ENCODE data around the gene ATP1A1.

The ATP1A1 gene

DNA sequence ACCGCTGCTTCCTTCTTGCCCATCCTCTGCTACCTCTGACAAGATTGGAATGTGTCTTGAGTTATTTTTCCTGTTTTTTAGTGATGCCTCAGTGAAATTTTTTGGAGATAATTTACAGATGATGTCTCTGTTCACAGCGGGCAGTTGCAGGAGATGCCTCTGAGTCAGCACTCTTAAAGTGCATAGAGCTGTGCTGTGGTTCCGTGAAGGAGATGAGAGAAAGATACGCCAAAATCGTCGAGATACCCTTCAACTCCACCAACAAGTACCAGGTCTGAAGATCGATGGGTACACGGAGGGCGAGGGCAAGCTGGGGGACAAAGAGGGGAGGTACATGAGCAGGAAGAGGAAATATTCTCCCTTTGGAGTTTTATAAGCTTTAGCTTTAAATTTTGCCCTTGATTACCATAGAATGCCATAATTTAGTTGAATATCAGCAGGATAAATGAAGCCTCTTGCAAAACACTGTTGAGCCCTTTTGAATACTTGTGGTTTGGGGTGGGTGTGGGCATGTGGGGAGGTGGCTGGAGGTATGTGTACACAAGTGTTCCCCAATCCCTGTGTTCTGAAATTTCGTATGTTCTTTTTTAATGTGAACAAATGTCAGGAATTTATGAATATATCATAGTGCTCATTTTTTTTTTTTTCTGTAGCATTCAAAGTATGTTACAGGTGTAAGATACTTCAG lies 19.8 kb downstream of the ATP1A1 start:
- no peak for DNase-seq

DNA sequence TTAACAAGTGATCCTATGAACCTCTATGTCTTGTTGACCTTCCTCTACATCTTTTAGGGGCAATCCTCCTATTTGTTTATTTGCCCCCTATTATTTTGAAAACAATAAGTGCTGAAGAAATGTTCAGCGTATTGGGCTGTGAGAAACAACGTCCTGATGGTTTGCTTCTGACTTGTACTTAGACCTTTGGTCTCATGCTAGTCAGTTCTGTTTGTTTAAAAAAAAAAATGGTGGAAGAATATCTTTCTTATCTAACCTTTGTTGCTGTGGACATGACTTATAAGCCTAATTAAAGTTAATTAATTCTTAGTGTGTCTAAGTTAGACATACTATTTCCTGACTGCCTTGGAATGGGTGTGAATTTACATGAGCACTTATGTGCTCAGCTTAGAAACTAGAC lies 20.7 kb downstream of the ATP1A1 start:
- DNase-seq, result no peak

DNA sequence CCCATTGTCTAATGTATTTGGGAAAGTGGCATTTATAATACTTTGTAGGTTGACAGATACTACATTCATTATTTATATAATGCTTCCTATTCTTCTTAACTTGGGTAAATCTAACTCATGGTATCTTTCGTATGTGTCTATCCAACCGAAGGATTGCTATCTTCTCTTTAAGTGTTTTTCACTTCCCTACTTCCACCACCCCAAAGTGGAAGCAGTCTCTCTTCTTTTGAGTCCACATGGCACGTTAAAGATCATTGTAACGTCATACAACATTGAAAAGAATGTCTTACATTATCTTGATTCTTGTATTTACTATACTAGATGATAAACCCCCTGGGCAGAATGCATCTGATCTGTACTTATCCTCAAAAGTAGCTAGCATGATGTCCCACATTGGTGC lies 21.2 kb downstream of the ATP1A1 start:
- DNase-seq, result no peak

DNA sequence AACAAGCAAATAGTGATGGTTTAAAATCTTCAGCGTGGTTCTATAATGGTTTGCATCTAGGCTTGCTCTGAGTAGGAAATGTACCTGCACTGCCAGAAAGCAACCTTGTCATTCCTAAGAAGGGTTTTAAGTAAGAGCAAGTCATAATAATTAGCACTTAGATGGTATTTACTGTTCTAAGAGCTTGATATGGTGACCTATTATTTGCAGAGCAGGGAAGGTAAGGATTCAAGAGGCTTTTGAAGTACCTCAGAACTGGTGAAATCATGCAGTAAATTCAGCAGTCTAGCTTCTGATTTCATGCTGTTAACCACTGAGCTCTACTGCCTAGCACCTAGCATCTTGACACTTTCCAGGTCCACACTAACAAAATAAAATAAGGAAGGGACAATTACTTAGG lies 23.7 kb downstream of the ATP1A1 start:
- DNase-seq, result no peak

DNA sequence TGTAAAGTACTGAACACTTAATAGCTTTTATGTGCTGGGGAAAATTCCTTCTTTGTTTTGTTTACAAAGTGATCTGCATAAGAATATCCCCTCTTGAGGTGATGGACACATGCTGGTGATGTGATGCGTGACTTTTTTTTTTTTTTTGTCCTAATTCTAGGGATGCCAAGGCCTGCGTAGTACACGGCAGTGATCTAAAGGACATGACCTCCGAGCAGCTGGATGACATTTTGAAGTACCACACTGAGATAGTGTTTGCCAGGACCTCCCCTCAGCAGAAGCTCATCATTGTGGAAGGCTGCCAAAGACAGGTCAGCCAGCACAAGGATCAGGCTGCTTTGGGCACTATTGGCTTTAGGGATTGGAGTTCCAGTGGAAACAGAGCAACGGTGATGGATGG lies 24.7 kb downstream of the ATP1A1 start:
- no peak for DNase-seq

DNA sequence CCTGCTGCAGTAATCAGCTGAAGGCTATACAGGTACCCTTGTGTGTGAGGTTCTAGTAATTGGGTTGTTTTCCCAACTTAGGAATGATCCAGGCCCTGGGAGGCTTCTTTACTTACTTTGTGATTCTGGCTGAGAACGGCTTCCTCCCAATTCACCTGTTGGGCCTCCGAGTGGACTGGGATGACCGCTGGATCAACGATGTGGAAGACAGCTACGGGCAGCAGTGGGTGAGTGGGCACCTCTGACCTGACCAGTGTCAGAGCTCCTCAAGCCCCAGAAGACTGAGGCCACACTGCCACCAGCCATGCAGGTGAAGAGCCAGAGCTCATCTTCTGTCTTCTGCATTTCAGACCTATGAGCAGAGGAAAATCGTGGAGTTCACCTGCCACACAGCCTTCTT lies 27.7 kb downstream of the ATP1A1 start:
- no peak for DNase-seq

DNA sequence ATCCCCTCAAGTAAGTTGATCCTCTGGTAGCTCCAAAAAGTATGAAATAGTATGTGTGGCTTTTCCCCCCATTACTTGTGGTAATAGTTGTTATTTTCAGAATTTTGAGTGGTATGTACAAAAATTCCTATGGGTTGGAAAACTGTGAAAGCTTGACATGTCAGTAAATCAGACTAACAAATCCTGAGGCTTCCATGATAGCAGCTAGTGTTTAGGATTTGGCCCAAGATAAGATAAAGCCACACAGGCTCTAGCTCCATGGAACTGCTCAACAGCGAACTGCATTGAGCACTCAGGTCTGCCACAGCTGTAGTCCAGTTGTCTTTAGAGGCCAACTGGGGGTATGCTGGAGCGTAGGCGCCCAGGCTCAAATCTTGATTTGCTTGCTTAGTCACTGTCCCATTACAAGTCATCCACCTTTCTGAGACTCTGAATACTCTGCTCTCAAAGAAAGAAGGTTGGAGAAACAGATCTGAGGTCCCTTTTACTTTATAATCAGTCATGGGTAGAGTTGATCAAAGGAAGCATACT lies 28.7 kb downstream of the ATP1A1 start:
- no peak for DNase-seq

DNA sequence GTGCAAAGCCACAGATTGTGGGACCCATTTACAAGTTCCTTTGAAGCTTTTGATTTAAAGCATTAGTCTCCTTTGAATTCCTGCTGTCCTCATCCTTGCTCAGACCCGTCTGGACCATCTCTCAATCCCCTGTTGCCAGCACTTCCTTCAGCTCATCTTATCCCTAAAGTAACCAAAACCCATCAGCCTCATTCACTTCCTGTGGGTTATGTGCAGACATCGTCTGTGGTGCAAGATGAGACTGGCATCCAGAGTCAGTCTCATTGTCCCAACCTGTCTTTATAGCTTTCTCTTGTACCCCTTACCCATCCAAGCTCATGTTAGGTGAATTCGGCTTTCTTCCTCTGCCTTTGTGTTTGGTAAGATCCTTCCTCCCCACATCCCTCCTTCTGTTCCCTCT lies 29.3 kb downstream of the ATP1A1 start:
- no peak for DNase-seq

DNA sequence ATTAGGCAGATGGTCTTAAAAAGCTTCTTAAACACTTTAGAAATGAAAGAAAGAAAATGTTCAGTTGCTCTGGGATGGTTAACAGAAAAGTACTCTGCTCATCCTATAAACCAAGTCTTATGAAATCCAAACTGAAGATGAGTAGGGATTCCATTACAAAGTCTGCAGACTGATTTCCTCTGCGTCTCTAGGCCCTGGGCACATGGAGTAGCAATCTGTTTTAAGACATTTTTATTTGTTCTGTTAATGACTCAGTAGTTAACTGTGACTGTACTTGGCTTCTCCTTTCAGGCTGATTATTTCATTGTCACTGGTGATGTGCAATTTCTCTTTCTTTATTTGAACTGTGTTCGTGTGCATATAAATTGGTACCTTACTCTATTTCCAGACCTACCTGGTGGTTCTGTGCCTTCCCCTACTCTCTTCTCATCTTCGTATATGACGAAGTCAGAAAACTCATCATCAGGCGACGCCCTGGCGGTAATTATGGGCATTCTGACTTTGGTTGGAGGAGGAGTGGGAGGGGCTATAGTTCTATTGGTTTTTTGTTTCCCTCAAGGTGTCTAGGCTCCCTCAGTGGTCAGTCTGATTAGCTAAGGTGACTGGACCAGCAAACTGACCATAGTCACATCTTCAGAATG lies 30.6 kb downstream of the ATP1A1 start:
- DNase-seq, result no peak

DNA sequence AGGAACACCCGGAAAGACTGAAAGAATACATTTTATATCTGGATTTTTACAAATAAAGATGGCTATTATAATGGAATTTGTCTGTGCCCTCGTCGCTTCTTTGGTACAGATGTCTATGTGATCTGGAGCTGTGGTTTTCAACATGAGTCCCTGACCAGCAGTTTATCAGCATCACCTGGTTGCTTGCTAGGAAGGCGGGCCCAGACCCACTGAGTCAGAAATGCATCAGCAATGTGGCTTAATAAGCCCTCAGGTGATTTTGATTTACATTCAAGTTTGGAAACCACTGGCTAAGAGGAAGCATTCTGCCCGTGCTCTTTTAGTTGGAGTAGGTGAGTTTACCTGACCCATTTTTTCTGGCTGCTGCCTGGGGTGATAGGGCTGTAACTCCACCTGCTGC lies 31.7 kb downstream of the ATP1A1 start:
- DNase-seq, result no peak

DNA sequence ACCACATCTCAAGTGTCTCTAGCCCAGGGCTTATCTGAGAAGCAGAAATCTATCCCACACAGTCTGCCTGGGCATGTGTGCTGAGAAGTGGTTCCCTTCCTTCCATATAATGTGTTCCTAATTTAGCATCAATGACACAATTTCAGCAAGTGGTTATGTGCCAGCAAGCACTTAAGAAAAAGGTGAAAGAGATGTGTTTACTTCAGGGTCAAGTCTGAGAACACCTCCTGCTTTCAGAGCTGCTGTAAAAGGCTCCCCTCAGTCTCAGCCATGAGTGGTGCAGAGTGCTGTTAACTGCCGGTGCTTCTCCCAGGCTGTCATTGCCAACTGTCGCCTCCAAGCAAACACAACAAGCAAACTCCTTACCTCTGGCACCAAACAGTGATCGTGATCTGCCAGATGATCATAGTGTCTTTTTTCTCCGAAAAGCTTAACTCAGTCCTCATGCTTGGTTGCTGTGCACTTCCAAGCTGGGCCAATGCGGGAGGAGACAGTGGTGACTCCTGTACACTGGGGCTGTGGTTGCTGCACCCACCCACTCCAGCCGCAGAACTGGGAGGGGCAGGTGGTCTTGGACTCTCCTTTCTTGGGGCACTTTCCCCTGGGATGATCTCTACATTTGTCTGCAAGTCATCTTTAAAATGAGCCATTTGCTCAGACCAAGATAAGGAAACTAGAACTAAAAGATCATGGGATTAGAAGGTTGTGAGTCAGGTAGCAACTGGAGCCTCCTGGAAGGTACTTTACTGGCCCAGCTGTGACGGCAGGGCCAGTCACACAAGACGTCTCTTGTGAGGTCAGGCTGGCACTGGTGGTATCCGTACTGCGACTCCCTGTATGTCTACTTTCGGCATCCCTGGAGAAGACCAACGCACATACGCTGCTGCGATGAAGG lies 32.4 kb downstream of the ATP1A1 start:
- no peak for DNase-seq

DNA sequence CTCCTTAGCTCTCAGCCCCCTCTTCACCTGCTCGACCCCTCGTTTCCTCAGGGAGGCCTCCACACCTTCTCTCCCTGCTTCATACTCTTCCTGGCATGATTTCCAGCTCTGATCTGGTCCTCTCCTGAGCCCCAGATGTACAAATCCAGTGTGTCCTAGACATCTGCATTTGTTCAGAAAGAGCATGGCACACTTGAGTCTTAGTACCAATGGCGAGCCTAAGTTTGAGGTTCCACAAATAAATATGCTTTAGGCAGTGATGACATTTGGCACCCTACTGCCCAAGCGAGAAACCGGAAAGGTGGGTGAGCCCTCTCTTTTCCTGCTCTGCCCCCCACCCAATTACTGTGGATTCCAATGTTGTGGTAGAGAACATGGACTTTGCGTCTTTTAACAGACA lies 34.0 kb downstream of the ATP1A1 start:
- DNase-seq, result no peak

DNA sequence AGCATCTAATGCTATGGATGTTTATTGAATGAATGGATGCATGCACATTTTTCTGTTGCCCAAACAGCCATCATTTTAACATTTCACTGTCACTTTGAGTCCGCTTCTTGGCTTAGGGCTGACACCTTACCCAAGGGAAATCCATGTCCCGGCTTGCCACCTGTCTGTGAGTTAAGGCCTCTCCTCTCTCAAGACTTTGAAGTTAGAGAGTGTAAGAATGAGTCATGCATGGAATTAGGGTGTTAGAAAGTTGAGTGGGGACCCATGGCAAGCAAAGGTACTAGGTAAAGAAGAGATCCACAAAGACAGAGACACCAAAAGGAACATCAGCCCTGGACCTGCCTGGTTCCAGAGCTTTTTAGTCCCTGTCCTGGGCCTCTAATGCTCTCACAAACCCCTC lies 35.1 kb downstream of the ATP1A1 start:
- no peak for DNase-seq

DNA sequence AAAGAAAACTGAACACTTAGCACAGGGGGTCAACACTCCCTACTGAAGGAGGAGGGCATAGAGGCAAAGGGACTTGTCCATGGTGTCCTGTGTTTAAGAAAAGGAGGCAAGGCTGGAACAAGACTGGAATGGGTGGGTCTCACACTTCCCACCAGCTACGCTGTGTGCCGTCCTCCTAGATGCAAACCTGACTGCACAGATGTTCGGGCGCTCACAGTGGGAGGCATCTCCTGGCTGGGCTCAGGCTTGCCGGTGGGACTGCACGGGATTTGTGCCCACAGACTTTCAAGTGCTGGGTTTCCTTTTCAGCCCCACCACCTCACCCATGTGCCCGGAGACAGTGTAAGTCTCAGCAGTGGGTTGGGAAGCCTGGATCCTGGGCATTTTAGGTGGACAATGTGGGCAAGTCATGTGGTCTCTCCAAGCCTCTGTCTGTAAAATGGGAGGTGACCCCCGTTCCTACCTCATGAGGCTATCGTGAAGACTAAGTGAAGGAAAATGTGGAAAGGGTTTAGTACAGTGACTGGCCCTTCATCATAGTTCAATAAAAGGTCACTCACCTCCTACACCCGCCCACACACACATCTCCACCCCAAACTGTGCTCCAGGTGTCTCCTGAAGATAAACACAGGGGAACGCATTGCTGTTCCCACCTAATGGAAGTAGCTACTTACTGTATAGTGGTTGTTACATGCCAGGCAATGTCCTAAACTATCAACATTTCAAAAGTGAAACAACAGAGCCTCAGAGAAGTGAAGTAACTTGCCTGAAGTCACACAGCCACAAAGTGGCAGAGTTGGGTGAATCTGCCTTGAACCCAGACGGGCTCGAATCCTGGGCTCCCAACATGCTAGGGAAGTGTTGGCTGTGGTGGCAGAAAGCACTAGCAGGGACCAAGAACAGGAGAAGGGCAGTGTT lies 36.0 kb downstream of the ATP1A1 start:
- no peak for DNase-seq

DNA sequence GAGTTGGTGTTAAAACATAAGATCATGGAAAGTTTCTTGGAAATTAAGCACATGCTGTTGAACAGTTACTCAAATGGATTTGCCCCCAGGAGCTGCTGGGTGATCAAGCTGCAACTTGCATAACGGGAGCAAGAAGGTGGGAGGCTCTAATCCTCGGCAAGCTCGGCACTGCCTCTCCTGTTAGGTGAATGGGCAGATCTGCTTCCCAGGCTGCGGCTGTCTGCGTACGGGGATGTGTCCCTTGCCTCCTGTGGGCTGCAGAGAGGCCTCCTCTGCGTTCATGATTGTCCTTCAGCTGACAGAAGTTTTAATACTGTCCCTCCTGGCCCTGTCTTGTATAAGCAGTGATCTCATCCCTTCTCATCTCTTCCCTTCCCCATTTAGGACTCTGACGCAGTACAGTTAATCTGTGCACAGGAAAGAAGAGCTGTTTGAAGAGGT lies 36.7 kb downstream of the ATP1A1 start:
- DNase-seq, result no peak

DNA sequence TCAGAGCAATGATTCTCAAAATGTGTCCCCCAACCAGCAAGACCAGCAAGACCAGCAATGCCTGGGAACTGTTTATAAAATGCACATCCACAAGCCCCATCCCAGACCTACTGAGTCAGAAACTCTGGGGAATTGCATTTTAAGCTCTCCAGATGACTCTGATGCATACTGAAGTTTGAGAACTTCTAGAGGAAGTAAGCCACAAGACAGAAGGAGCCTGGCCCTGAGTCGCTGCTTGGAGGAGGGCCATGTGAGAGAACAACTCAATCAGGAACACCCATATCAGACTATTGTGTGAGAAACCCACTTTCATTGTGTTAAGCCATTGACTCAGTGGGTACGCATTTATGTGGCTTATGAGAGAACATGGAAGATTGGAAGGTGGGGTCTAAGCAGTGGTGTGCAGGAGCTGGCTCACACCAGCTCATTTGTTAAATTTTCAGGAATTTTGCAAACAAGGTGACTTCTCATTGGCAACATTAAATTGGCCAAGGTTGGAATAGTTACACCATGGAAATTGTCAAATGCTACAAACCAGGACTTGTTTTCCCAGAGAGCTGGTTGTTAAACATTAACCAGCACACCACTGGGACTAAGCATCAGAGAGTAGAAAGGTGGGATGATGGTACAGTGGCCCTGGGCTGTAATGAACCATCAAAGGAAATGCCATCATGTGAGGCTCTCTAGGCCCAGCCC lies 38.9 kb downstream of the ATP1A1 start:
- DNase-seq, result no peak

DNA sequence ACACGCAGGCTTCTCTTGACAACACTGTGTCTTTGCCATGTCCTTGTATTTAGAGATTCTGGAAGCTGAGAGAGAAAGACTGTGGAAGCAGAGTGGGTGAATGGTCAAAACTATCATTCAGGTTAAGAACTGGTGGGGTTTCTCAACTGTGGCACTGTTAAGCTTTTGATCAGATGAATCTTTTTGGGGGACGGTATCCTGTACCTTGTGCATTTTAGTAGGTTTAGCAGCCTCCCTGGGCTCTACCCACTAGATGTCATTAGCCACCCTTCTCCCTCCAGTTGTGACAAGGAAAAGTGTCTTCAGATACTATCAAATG lies 39.4 kb downstream of the ATP1A1 start:
- DNase-seq, result no peak

DNA sequence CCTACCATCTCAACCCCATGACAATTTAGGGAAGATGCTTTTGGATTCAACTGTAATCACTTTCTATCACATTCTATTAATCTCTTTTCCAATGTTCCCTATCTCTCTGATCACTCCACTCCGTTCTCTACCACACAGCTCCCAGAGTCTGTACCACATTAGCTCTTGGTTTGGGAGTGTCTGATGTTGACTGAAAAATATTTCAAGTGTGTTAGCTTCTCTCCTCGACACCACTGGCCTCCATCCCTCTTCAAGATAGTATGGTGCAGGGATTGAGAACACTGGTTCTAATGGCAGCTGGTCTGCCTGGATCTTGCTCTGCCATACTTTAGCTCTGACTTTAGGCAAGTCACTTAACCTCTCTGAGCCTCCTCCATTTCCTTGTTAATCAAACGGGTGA lies 39.9 kb downstream of the ATP1A1 start:
- no peak for DNase-seq

DNA sequence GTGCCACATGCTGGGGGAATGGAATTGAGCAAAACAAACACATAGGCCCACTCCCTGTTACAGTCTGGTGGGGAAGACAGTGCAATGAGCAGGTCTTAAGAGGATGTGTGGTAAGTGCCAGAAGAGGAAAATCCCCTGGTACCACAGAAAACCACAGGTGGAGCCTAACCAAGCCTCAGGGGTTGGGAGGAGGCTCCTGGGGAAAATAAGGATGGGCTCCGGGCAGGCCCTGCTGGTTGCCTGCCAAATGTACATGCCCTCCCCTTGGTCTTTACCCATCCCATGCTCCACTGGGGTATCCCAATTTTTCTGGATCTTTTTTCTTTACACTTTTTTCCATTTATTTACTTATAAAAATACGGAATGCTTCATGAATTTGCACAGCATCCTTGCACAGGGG lies 40.4 kb downstream of the ATP1A1 start:
- no peak for DNase-seq

DNA sequence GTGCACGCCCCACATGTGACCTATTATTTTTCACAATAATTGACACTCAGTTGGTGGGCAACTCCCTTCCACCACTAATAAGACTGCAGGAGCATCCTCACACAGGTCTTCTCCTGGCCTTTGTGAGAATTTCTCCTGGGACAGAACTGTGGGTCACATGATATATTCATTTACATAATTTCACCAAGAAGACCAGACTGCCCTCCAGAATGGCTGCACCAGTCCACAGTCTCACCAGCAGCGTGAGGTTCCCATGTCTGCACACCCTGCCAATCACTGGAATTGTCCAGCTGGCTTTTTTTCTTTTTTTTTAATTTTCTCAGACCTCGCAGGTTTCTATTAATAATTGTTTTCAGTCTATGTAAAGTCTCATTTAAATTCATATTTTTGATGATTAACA lies 41.3 kb downstream of the ATP1A1 start:
- no peak for DNase-seq

DNA sequence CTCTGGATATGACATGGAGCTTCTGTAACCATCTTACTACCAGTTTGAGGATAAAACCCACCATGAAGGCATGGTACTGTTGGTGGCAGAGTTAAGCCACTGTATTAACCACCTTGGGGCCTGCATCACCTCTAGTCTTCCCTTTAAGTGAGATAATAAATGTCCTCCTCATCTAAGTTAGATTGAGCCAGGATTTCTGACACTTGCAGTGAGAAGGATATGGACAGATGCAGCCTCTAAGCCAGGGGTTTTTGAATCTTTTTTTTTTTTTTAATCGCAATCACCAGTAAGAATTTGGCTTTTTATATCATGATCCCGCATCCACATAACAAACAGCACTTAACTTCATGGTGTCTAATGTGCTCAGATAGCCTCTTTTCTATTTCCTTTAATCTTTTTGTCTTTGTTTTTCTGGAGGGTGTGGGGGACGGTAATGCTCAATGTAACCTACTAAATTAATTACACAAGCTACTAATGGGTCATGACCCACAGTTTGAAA lies 42.2 kb downstream of the ATP1A1 start:
- no peak for DNase-seq
